ENCODE data around the gene WWOX.

DNA sequence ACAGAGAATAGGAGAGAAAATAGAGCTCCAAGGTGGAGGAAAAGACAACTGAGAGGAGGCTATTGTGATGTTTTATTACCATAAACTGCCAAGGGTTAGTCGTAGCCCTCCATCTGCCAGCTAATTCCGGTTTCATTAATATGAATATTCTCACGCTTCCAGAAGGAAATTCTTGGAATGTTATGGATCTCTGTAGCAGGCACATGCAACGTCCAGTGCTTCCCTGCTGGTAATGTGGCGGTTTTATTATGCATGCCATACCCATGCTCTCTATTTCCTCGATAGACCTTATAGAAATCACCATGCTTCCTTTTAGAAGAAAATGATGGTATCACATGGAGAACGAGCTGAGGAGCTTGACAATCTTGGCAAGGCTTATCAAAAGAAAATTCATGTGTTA, 1037.5 kb downstream of the WWOX start:
- TF ChIP-seq BACH2 (CRISPR knock-in tag; IDR thresholded peaks at IDR 0.05; ENCODE audit: borderline replicate concordance), result no peak
- no peak for TF ChIP-seq RARB (CRISPR knock-in tag; IDR thresholded peaks at IDR 0.05)
- no peak for TF ChIP-seq GLIS3 (CRISPR knock-in tag; IDR thresholded peaks at IDR 0.05)
- TF ChIP-seq, protein P1, sequence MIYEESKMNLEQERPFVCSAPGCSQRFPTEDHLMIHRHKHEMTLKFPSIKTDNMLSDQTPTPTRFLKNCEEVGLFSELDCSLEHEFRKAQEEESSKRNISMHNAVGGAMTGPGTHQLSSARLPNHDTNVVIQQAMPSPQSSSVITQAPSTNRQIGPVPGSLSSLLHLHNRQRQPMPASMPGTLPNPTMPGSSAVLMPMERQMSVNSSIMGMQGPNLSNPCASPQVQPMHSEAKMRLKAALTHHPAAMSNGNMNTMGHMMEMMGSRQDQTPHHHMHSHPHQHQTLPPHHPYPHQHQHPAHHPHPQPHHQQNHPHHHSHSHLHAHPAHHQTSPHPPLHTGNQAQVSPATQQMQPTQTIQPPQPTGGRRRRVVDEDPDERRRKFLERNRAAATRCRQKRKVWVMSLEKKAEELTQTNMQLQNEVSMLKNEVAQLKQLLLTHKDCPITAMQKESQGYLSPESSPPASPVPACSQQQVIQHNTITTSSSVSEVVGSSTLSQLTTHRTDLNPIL (CRISPR knock-in tag; IDR thresholded peaks at IDR 0.05; ENCODE audit: low read depth), result no peak
- no peak for TF ChIP-seq PATZ1 (CRISPR knock-in tag; IDR thresholded peaks at IDR 0.05; ENCODE audit: borderline replicate concordance)
- no peak for TF ChIP-seq ZFP3 (CRISPR knock-in tag; IDR thresholded peaks at IDR 0.05)
- TF ChIP-seq OSR1 (CRISPR knock-in tag; IDR thresholded peaks at IDR 0.05), result no peak

All from SK-N-SH treated with all-trans-retinoic acid at 6 μM for 48 hours (cell line).